Spleen (tissue), 7 donors: ENCODE results near the gene ALG13.

Source experiments
- POLR2A ChIP-seq, 3 donors: fragments of 450-650 bp; IDR thresholded peaks; one replicate each; pipeline ENCODE4 v1.5.1; 2017; ENCODE audit warnings: antibody characterized with exemption in 3 of 3, mild to moderate bottlenecking in 1 of 3
- POLR2AphosphoS5 ChIP-seq, 3 donors: sonication (generic); formaldehyde crosslinking; IDR thresholded peaks; one replicate each; pipeline ENCODE4 v1.5.1; 2017; ENCODE audit warnings: antibody characterized with exemption in 3 of 3
- TF ChIP-seq, protein P1 (sequence below), 11 experiments: fragments of 200-600 bp in 7 of 11; fragments of 450-650 bp in 4 of 11; sonication (generic) in 4 of 11; IDR thresholded peaks in 8 of 11; conservative IDR thresholded peaks in 3 of 11; 1 replicate in 7 of 11; 2 replicates in 4 of 11; pipeline versions ENCODE4 v1.4.0 to v1.8.0; 2016 to 2021; ENCODE audit warnings: antibody characterized with exemption in 11 of 11, inconsistent platforms in 4 of 11, mild to moderate bottlenecking in 1 of 11
- donor health status: DM: no; HTN: no; CAD: no; lungs with moderate emphysema.
- donor health status: DM: no; HTN: no; CAD: no.
- donor health status: DM: no; HTN: no; CAD: no.

DNA sequence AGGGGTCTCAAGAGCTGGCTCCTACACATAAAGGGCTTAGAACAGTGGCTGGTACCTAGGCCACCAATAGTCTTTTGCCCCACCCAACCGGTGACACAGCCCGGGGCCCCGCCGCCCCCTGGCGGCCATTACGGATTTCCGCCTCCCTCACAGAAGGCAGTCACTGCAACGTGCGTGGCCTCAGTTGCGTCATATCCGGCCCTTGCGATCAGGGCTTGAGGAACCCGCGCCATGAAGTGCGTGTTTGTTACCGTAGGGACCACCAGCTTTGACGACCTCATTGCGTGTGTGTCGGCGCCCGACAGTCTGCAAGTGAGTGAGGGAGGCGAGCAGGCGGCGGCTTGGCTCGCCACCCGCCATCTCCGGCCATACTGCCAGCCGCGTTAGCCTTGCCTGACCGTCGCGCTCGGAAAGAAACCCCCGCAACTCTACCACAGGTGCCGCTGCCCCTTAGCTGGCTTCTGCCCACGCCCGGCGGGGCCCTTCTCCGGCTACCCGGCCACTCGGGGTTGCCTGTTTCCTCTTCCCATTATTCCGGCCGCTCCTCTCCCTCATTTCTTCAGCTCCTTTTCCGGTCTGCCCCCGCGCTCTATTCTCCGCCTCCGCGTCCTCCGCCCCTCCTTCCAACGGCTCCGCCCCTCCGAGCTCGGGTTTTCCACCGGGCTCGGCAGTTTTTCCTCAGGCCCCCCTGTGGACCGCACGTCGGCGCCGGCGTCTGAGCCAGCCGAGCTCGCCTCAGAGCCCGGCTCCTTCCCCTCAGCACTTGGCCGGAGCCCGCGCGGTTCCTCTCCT lies at the start of gene ALG13:
- TF ChIP-seq, protein P1, sequence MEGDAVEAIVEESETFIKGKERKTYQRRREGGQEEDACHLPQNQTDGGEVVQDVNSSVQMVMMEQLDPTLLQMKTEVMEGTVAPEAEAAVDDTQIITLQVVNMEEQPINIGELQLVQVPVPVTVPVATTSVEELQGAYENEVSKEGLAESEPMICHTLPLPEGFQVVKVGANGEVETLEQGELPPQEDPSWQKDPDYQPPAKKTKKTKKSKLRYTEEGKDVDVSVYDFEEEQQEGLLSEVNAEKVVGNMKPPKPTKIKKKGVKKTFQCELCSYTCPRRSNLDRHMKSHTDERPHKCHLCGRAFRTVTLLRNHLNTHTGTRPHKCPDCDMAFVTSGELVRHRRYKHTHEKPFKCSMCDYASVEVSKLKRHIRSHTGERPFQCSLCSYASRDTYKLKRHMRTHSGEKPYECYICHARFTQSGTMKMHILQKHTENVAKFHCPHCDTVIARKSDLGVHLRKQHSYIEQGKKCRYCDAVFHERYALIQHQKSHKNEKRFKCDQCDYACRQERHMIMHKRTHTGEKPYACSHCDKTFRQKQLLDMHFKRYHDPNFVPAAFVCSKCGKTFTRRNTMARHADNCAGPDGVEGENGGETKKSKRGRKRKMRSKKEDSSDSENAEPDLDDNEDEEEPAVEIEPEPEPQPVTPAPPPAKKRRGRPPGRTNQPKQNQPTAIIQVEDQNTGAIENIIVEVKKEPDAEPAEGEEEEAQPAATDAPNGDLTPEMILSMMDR (IDR thresholded peaks at IDR 0.05 in 8 of 11, conservative IDR thresholded peaks at IDR 0.05 in 3 of 11): peak; percentile 64 to 88 (median 80)
- TF ChIP-seq POLR2AphosphoS5 (IDR thresholded peaks at IDR 0.05): peak; percentile 87 to 94 (median 91)
- TF ChIP-seq POLR2A (IDR thresholded peaks at IDR 0.05): peak in 1 of 3 donors; percentile 13
